HG02852 (cell line): Measurements from ENCODE around the gene P2RX7.
"Not testable (repeated sequence)": the region's sequence is repeated elsewhere in the genome, so short reads cannot be mapped to it uniquely, and the experiment has no call there.

Source experiments
- ATAC-seq: cut with Tn5 transposase; IDR thresholded peaks from one replicate; pipeline ENCODE4 v1.9.1; 2021; ENCODE audit warnings: mild to moderate bottlenecking, moderate library complexity; ENCODE audit not compliant: unreplicated experiment

Gene P2RX7

DNA sequence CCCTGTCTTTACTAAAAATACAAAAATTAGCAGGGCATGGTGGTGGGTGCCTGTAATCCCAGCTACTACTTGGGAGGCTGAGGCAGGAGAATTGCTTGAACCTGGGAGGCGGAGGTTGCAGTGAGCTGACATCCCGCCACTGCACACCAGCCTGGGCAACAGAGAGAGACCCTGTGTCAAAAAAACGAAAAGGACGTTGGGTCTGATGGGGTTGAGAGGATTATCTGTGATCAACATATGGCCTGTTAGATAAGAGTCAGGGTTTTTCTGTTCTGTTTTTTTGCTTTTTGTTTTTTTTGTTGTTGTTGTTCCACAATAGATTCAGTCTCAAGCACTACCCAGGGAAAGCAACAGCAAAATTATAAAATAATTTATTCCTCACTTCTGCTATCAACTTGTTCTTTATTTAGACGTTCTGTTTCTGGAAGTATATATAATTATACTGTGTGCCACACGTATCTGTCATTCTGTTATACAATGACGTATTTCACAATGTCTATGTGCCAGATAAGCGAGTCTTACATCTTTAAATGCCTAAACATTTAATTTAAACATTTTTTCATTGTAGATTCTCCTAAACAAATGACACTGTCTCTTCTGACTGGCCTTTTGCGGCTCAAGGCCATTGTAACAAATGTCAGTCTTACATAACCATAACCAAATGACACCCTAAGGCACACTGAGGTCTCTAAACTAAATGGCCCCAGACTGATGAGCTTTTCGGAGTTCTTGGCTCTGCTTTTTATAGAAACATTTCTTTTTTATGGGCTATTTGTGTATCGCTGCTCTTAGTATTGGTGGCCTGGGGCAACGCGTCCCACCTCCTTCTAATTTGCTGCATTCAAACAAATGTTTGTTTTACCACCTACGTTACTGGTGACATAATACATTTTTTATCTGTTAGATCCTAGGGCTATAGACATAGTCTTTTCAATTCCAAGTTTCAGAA lies 70.0 kb downstream of the P2RX7 start:
- no peak for ATAC-seq

DNA sequence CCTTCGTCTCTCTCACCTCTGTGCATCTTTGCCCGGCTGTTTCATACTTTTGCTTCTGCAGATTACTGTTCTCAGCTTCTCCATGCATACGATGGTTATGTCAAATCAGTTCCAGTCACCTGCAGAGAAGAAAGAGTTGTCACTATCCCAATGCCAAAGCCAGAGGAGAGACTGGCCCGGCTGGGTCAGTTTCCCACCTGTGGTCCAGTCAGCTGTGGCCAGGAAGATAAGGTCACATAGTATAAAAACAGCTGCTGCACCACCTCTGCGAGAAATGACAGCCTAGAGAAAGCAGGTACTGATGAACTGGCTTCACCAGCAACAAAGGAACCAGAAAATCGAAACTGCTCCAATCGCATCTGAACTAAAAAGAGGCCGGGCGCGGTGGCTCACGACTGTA lies 70.8 kb downstream of the P2RX7 start:
- no peak for ATAC-seq

DNA sequence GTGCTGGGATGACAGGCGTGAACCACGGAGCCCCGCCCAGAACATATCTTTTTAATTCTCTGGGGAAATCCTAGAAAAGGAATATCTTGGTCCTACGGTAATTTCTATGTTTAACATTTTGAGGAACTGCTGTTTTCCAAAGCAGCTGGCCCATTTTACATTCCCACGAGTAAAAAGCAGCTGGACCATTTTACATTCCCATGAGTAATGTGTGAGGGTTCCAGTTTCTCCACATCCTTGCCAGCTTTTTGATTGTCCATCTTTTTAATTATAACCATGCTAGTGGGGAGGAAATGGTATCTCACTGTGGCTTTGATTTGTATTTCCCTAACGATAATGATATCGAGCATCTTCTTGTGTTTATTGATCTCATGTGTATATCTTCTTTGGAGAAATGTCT lies 72.8 kb downstream of the P2RX7 start:
- no peak for ATAC-seq

DNA sequence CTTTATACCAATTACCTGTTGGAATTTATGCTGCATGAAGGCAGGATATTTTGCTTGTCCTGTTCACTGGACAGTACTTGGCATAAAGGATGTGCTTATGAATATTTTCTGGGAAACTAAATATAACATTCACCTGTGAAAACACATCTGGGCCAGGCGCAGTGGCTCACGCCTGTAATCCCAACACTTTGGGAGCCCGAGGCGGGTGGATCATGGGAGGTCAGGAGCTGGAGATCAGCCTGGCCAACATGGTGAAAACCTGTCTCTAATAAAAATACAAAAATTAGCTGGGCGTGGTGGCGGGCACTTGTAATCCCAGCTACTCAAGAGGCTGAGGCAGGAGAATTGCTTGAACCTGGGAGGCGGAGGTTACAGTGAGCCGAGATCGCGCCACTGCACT lies 75.9 kb downstream of the P2RX7 start:
- not testable (repeated sequence) for ATAC-seq

DNA sequence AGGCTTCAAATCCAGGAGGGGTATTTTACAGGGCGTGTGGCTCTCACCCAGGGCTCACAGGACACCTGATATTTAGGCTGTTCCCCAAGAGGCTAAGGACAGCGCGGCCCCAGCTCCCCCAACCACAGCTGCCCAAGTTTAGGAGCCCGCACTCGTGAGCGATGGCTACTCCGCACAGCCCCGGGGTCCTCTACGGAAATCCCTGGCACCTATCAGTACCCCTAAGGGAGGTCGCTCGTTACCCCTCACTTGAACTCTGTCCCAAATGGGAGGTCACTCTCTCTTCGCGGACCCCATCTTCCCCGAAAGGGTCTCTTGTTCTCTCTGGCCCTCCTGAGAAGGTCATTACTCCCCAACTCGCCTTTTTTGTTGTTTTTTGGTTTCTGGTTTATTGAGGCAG lies 76.5 kb downstream of the P2RX7 start:
- ATAC-seq, result no peak

DNA sequence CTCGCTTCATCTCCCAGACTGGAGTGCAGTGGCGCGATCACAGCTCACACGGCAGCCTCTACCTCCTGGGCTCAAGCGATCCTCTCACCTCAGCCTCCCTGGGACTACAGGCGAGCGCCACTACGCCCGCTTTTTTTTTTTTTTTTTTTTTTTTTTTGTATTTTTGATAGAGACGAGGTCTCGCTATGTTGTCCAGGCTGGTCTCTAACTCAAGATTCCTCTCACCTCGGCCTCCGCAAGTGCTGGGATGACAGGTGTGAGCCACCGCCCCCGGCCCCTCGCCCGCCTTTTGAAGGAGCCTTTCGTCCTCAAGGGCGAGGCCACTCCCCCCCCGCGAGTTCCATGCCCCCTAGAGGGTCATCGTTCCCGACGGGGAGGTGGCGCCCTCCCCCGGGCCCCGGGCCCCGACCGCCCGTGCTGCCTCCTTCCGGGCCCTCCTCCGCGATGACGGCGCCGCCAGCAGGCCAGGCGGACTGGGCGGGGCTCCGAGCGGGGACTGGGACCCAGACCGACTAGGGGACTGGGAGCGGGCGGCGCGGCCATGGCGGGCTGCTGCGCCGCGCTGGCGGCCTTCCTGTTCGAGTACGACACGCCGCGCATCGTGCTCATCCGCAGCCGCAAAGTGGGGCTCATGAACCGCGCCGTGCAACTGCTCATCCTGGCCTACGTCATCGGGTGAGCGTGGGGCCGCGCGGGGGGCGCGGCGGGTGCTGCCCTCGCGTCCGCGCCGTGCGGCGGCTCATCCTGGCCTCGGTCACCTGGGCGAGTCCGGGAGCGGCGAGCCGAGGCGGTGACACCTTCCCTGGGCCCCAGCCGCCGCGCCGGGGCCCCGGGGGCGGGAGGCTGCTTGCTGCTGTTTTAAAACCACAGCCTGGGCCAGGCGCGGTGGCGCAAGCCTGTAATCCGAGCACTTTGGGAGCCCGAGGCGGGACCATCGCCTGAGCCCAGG lies 77.2 kb downstream of the P2RX7 start, which contains the start of gene P2RX4:
TSS of gene P2RX4 (plus strand) at position 506 of the 949 bp plus-strand sequence. CDS start at position 542, 36 bp downstream.
- peak; percentile 80 for ATAC-seq

DNA sequence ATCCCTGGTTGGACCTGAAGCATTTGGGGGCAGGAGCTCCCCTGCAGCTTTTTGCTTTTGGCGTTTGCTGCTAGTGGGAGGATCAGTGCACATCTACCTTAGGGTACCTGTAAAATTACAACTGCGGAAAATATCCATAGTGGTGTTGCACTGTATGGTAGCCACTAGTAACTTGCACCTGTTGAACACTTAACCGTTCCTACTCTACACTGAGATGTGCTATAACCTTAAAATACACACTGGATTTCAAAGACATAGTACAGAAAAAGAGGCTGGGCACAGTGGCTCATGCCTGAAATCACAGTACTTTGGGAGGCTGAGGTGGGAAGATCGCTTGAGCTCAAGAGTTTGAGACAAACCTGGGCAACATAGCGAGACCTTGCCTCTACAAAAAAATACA lies 80.2 kb downstream of the P2RX7 start:
- no peak for ATAC-seq

DNA sequence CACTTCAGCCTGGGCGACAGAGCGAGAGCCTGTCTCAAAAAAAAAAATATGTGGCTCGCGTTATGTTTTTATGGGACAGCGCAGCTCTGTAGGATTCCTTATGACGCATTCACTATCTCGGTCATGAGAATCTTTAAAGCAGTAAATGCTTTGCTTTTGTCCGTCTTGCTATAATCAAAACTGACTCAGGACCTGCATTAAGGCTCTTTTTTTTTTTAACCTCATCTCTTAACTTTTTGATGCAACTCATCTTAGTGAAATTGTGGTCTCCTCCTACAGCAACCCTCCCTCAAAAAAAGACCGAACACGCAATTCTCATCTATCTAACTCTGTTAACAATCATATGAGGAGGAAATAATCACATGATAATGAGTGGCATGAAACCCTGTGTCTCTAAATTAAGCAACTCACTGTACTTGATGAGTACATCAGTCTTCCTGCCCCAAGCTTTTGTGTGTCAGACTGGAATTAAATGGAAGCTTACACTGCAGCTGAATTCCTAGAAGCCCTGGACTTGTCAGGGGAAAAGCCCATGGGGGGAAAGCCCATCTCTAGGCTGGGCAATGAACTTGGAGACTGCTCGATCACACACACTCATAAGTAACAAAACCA lies 81.6 kb downstream of the P2RX7 start:
- ATAC-seq, result no peak

DNA sequence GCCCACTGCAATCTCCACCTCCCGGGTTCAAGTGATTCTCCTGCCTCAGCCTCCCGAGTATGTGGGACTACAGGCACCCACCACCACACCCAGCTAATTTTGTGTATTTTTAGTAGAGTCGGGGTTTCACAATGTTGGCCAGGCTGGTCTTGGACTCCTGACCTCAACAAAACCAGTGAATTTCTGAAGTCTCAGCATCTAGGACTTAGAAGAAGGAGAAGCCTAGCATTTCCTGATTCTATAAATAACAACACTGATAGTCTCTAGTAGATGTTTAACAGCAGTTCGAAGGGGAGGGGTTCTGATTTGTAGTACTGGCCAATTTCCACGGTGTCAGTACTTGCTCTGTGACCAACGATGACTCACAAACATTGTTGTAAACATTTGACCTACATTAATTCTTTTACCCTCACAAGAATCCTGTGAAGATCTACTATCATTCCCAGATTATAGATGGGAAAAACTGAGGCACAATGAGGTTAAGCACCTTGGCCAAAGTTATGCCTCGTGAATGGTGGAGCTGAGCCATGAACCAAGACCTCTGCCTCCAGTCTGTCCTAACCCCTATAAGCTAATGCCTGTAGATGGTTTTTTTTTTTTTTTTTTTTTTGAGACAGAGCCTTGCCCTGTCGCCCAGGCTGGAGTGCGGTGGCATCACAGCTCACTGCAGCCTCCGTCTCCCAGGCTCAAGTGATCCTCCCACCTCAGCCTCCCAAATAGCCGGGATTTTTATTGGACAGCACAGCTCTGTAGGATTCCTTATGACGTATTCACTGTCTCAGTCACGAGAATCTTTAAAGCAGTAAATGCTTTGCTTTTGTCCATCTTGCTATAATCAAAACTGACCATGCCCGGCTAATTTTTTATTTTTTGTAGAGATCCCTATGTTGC lies 82.4 kb downstream of the P2RX7 start:
- no peak for ATAC-seq

DNA sequence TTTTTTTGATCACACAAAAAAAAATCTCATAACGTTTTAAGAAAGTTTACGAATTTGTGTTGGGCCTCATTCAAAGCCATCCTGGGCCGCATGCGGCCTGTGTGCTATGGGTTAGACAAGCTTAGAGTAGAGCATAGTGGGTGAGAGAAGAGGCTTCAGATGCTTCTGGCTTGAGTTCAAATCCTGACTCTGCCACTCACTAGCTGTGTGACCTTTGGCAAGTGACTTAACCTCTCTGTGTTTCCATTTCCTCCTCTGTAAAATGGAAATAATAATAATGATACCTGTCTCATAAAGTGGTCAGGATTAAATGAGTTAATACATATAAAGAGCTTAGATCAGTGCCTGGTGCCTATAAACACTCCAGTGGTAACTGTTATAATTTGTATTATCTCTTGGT lies 83.4 kb downstream of the P2RX7 start:
- no peak for ATAC-seq

DNA sequence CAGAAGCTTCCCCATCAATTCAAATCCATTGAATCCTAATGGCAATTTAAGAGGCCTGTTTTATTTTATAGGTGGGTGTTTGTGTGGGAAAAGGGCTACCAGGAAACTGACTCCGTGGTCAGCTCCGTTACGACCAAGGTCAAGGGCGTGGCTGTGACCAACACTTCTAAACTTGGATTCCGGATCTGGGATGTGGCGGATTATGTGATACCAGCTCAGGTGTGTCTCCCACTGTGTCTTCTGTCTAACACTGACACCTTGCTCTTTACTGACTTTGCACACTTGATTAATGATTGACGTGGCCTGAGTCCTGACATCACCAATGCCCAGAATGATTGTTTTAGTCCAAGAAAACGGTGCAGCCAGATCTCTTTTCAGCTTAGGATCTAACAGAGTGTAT lies 84.4 kb downstream of the P2RX7 start:
- no peak for ATAC-seq

DNA sequence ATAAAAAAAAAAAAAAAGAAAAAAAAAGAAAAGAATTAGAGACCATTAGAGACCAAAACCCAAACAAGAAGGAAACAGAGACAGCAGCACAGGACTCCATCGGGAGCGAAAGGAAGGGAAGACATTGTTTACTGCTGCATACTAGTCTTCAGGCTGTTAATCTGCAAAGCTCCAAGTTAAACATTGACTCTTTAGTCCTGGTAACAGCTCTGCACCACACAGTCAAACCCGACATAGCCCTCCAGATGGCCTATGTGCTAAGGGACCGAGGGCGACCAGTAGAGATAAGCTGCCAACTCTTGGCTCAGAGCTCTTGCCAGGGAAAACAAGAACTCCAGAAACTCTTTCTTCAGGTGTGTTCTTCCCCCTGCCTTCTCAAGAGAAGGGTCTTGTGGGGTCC lies 85.1 kb downstream of the P2RX7 start:
- ATAC-seq, result no peak

DNA sequence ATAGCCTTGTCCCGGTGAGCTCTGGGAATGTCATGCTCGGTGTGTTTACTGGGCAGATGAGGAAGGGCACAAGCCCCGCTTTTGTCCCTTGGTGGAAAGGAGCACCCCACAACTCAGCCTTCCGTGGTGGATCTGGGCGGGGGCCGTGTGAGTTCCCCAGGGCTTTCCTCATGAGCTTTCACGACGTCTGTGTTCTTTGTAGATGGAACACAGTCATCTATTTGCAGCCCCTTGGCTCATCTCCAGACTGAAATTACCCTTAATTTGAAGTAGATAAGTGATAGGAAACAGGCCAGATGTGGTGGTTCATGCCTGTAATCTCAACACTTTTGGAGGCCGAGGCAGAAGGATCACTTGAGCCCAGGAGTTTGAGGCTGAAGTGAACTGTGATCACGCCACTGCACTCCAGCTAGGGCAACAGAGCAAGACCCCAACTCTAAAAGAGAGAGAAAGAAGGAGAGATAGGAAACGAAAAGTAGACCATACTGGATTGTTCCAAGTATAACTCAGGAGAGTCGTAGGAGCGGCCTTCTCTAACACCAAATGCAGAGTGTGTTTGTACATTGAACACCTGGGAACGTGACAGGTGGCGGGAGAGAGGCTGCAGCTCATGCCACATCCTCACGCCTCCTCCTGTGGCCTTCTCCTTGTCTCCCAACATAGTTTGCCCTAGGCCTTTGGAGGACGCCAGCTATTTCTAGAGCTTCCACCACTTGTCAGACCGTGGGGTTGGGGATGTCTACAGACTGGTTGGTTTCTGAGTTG lies 86.1 kb downstream of the P2RX7 start:
- ATAC-seq, result no peak

DNA sequence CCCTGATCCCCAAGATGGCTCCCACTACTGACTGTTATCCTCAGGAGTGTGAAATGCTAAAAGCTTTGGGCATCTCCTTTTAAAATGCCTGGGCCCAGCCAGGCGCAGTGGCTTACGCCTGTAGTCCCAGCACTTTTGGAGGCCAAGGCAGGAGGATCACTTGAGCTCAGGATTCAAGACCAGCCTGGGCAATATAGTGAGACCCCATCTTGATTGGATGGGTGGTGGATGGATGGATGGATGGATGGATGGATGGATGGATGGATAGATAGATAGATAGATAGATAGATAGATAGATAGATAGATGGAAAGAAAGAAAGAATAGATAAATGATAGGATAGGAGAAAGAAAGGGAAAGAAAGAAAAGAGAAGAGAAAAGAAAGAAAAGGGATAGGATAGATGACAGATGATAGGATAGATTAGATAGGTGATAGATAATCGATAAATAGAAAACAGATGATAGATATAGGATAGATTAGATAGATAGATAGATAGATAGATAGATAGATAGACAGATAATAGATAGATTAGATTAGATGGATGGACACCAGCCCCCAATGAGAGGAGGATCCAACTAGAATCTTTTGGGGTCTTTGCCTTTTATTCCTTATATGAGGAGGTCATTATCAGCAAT lies 86.8 kb downstream of the P2RX7 start:
- ATAC-seq, result no peak

DNA sequence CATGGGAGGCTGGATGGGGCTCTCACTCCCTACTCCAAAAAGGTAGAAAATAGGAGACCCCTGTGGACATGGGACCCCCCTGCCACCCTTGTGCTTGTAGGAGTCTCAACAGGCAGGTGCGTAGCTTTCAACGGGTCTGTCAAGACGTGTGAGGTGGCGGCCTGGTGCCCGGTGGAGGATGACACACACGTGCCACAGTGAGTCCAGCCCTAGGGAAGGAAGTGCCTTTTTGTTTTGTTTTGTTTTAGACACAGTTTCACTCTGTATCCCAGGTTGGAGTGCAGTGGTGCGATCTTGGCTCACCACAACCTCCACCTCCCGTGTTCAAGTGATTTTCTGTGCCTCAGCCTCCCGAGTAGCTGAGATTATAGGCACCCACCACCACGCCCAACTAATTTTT lies 90.2 kb downstream of the P2RX7 start:
- ATAC-seq, result no peak

DNA sequence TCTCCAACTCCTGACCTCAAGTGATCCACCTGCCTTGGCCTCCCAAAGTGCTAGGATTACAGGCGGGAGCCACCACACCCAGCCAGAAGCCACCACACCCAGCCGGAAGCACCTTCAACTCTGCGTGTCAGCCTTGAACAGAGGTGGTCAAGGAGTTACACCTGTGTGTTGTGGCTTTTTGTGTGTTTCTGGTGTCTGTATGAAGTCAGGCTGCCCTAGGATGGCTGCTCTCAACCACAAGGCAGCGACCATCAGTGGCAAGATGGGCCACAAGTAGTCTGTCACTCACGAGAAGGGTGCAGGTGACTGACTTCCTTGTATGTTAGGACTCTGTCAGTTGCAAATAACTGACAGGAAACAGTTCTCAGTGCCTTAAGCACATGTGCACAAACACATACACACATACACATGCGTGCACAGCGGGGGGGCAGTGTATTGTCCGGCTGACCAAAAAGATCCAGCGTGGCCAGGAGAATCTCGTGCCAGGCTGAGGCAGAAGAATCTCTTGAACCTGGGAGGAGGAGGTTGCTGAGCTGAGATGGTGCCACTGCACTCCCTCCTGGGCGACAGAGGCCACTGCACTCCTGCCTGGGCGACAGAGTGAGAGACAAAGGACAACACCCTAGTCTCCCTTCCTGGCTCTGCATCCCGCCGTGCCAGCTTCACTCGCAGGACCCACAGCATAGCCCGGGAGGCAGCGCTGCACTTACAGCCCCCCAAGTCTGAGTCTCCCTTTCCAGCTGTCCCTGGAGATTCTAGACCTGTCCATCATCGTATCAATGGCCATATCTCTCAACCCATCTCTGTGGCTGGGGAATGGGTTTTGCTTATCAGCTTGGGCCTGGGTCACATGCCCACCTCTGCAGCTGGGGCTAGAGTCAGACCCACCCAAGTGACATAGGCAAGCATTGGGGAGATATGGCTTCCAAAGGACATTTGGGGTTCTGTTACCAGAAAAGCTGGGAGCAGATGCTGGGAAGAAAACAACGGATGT lies 90.9 kb downstream of the P2RX7 start:
- ATAC-seq, result no peak

DNA sequence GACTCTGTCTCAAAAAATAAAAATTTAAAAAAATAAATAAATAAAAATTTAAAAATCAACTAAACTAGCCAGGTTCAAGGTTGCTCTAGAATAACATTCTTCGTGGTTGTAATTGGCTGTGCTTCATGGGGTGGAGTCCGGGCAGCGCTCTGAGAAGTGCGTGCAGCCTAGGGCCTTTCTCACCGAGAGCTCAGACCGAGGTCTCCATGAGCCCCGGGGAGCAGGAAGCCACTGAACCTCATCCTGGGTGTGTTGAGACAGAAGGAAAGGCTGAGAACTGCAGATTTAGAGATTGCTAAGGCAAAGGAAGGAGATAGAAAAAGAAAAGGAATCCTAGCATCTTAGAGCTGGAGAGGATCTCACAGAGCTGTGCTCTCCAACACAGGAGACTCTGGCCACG lies 91.9 kb downstream of the P2RX7 start:
- no peak for ATAC-seq

DNA sequence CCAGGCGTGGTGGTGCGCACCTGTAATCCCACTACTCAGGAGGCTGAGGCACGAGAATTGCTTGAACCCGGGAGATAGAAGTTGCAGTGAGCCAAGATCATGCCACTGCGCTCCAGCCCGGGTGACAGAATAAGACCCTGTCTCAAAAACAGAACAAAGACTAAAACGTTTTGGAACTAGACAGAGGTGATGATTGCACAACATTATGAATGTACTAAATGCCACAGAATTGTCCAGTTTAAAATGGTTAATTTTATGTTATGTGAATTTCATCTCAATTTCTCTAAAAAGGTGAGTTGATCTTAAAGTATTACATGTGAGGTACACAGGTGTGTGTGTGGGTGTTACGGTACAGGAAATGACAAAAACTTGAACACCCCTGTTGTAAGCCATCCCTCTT lies 93.7 kb downstream of the P2RX7 start:
- ATAC-seq, result no peak
